Ovary (tissue), 3 donors: ENCODE results near the gene ZNF593OS.

ENCODE experiments used
- CTCF ChIP-seq, 3 donors: fragments of 450-650 bp in 2 of 3; fragments of 200-600 bp in 1 of 3; IDR thresholded peaks; one replicate each; pipeline versions ENCODE4 v1.5.1 to v1.8.0; 2016 to 2022; ENCODE audit warnings: antibody characterized with exemption in 3 of 3, mild to moderate bottlenecking in 1 of 3
- EP300 ChIP-seq: sonication (generic); formaldehyde crosslinking; IDR thresholded peaks from one replicate; pipeline ENCODE4 v1.6.1; 2017; ENCODE audit warnings: antibody characterized with exemption
- POLR2A ChIP-seq: fragments of 450-650 bp; IDR thresholded peaks from one replicate; pipeline ENCODE4 v1.6.1; 2017; ENCODE audit warnings: antibody characterized with exemption, mild to moderate bottlenecking, moderate library complexity
- donor health status: DM: no; HTN: no; CAD: no.

GRCh38 chr1:26145041-26145959 is 26.3 kb downstream of the ZNF593OS start:
- no peak for TF ChIP-seq POLR2A
- TF ChIP-seq CTCF (IDR thresholded peaks at IDR 0.05) = peak; percentile 35 to 61 (median 61)
- no peak for TF ChIP-seq EP300
